Cardiac fibroblast (primary cell): Measurements from ENCODE around the gene FIGNL1.

Experiments used
- DNase-seq, 2 donors: peaks; one replicate each; pipeline versions ENCODE4 v3.0.0 to v3.0.0-alpha.2; 2010; ENCODE audit warnings: low read depth in 2 of 2
- H3K4me3 ChIP-seq, 2 donors: replicated peaks in 1 of 2; 1 replicate in 1 of 2; 2 replicates in 1 of 2; pipeline ENCODE4 v1.5.1; 2011; ENCODE audit warnings: low read depth in 2 of 2, low read length in 2 of 2, mild to moderate bottlenecking in 2 of 2, moderate library complexity in 1 of 2
- TF ChIP-seq, protein P1 (sequence below): IDR thresholded peaks from one replicate; pipeline ENCODE4 v1.5.1; 2011; ENCODE audit warnings: low read depth, mild to moderate bottlenecking, low read length, inconsistent platforms

The FIGNL1 gene

DNA sequence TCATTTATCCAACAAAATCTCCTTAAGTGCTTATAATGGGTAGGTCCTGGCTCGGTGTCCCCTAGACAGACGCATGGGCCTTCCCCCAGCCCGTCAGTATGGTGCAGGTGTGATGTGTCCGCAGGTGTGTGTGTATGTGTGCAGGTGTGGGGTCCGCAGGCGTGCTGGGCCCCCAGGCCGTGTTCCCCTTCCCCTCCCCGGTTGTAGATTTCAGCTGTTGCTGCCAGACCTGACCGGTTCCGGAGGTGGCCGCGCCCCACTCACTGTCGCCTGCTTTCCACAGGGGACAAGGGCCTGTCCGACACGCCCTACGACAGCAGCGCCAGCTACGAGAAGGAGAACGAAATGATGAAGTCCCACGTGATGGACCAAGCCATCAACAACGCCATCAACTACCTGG lies 50.5 kb downstream of the FIGNL1 start:
- TF ChIP-seq, protein P1, sequence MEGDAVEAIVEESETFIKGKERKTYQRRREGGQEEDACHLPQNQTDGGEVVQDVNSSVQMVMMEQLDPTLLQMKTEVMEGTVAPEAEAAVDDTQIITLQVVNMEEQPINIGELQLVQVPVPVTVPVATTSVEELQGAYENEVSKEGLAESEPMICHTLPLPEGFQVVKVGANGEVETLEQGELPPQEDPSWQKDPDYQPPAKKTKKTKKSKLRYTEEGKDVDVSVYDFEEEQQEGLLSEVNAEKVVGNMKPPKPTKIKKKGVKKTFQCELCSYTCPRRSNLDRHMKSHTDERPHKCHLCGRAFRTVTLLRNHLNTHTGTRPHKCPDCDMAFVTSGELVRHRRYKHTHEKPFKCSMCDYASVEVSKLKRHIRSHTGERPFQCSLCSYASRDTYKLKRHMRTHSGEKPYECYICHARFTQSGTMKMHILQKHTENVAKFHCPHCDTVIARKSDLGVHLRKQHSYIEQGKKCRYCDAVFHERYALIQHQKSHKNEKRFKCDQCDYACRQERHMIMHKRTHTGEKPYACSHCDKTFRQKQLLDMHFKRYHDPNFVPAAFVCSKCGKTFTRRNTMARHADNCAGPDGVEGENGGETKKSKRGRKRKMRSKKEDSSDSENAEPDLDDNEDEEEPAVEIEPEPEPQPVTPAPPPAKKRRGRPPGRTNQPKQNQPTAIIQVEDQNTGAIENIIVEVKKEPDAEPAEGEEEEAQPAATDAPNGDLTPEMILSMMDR: no peak

DNA sequence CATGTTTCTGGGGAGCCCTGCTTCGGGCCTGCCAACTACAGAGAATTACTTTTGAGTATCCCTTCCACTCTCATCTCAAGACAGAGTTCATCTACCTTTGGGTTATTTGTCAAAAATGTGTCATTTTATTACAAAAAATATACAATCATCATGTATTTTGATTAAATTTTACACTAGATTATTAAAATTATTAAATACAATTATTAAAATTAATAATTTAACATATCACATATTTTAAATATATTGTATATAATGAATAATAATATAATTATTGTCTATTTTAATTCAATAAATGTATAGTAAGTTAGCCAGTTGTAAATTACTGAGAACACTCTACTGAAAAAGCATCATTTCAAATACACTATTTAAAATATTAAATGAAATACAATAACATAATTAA lies 50.9 kb downstream of the FIGNL1 start:
- H3K4me3 ChIP-seq: no peak overlapping the region
- DNase-seq: no peak
- TF ChIP-seq, protein P1: no peak

More for the DNA sequence above, 50.5 kb downstream of the FIGNL1 start:
- DNase-seq: no peak
- H3K4me3 ChIP-seq: no peak overlapping the region

DNA sequence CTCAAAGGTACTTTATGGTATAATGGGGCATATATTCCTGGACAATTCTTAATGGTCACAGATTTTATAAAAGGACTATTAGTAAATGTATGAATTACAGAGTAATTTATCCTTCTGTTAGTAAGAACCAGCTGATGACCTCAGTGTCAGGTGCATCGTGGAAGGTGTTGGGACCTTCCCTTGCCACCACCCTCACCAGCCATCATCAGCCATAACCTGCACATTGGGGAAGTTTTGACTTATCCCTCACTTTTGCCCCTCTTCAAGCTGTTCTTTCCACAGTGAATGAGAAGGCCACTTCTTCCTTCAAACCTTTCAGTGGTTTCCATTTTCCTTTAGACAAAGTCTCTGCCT lies 52.2 kb downstream of the FIGNL1 start:
- TF ChIP-seq, protein P1: no peak
- H3K4me3 ChIP-seq: no peak overlapping the region
- DNase-seq: no peak

DNA sequence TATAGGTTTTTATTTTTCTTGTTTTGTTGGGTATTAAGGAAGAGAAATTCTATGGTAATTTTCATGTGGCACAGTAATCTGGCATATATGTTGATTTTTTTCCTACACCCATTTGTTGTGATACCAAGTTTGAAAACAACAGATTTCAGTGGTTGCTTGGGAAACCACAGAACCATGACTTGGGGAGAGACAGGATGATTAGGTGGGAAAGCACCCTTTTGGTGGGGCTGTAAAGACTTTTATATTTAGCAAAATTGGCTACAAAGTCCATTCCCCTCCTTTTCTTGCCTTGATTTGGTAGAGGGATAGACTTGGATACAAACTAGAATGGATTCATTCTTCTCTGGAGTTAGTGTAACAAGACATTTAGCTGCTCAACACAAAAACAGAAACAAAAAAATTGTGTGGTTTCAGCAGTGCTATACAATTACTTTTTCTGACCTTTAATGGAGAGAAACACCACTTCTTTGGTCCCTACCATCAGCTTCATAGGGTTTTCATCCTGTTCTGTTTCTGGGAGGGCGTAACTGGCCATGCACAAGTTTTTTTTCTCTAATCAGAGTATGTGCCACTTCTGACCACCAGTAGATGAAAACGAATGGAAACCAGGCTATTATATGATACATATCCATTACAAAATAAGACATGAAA lies 52.7 kb downstream of the FIGNL1 start:
- no peak for DNase-seq
- TF ChIP-seq, protein P1: no peak
- no peak overlapping the region for H3K4me3 ChIP-seq

DNA sequence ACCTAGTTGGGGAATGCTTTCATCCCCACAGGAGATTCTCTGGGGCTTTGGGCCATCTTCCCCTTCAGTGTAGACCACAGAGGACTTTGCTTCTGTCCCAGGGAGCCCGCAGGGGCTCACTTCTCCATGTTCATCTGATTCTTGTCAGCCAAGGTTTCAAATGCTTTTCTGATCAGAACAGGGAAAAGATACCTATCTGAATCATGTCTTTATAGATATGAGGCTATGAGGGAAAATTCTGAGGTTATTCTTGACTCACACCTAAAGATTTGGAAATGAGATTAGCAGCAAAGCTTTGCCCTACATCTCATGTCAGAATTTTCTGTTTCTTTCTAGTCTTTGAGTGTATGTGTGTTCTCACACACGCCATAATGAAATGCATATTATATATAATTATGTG lies 53.3 kb downstream of the FIGNL1 start:
- DNase-seq: no peak
- TF ChIP-seq, protein P1: no peak
- no peak overlapping the region for H3K4me3 ChIP-seq

DNA sequence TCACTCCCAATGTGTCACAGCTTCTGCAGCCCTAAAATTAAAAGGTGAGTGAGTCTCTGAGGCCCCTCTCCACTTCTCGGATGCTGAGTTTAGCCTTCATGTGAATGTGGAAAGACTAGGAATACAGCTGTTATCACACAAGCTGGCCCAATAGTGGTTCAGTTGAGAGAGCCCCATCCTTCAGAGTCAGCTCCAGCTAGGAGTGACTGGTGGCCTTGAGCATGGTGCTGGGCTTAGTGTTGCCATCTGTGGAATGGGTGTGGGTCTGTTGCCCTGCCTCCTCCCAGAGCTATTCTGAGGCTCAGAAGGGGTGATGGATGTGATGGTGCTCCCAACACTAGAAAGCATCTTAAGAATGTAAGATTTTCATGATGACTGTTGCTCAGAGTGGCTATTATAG lies 55.8 kb downstream of the FIGNL1 start:
- TF ChIP-seq, protein P1: no peak
- no peak for DNase-seq
- no peak overlapping the region for H3K4me3 ChIP-seq
